ENCODE data around the gene HSD17B12.

HSD17B12 gene

DNA sequence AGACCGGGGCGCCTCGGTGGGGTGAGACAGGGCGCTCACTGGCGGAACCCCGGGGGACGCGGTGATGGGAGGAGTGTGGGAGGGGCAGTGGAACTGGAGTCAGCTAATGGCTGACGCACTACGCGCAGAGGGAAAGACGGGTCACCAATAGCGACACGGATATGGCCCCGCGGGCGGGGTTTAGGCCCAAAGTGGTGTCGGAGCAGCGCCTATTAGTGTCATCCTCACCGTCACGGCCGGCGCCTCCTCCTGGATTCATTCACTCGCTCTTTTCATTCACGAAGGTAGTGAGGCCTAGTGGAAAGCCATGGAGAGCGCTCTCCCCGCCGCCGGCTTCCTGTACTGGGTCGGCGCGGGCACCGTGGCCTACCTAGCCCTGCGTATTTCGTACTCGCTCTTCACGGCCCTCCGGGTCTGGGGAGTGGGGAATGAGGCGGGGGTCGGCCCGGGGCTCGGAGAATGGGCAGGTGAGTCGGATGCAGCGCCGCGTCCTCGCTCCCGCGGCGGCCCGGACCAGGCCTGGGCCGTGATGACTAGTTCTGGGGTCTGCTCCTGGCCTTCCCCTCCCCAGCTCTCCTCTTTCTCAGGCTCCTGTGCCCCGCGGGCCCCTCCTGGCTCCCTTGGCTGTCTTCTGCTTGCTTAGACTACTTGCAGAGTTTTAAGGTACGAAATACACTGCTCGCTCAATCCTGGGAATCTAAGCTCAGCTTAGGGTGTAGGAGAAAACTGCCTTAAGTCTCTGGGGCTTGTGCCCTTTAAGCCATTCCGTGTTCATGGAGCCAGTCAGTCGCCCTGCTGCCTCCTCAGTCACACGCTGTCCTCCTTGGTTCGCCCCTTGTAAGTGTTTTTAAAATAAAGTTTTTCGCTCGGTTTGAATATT, at the start of gene HSD17B12:
Gene HSD17B12, plus strand, starts transcription at position 218 of the 880 bp plus-strand sequence. Its CDS starts 90 bp downstream, at position 308.
- intact Hi-C loops (cut with DNase I; ENCODE audit: low total_unique reads) = loop anchor here (5.0 kb wide), 1 partner anchor 33 kb away; no protein-coding TSS in a partner anchor

GRCh38 chr11:43631732-43632131, 48.8 kb upstream of the HSD17B12 start:
- H3K27me3 ChIP-seq = peaks cover 0 to 48% of the 10 kb centered on the region in 2 donors

More for the DNA sequence above, at the start of gene HSD17B12:
- no peaks in the 10 kb centered on the region for H3K27me3 ChIP-seq
- no peaks in the 10 kb centered on the region for H3K9me3 ChIP-seq
- no peak for TF ChIP-seq CTCF (IDR thresholded peaks at IDR 0.05)
- DNase-seq = peak; percentile 99
- H3K4me1 ChIP-seq = peaks cover 0 to 34% (median 14%) of the 10 kb centered on the region in 4 donors
- peak within 1 kb of the TSS; percentile 67 to 85 for H3K4me3 ChIP-seq
- H3K27ac ChIP-seq = peak within 1 kb of the TSS; percentile 77 to 92
- no peaks in the 10 kb centered on the region for H3K36me3 ChIP-seq

DNA sequence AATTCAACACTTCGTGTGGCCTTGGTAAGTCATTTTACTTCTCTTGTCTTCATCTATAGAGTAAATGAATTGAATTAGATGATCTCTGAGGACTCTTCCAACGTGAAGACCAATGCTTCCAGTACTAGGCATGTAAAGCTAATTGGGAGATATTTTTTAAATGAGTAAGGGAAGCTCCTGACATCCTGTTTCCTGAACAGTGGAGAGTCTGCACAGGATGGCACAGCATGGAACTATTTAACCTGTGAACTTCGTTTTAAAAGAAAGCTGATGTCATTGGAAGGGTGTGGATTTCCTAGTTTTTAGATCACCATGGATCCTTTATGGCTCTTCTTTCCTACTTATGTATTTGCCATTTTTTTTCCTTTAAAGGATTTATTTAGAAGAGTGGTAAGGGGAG, 48.4 kb upstream of the HSD17B12 start:
- TF ChIP-seq CTCF (IDR thresholded peaks at IDR 0.05) = no peak
- no peaks in the 10 kb centered on the region for H3K4me1 ChIP-seq
- H3K27ac ChIP-seq = no peak overlapping the region
- intact Hi-C loops (cut with DNase I; ENCODE audit: low total_unique reads) = no loop called here
- peaks cover 0 to 44% of the 10 kb centered on the region in 2 donors for H3K27me3 ChIP-seq
- no peaks in the 10 kb centered on the region for H3K36me3 ChIP-seq
- H3K9me3 ChIP-seq = no peaks in the 10 kb centered on the region
- DNase-seq = no peak
- no peak overlapping the region for H3K4me3 ChIP-seq

More at GRCh38 chr11:43631732-43632131, 48.8 kb upstream of the HSD17B12 start:
- no peak overlapping the region for H3K4me3 ChIP-seq
- H3K4me1 ChIP-seq = no peaks in the 10 kb centered on the region
- no peaks in the 10 kb centered on the region for H3K36me3 ChIP-seq
- no peak for DNase-seq
- no peak for TF ChIP-seq CTCF (IDR thresholded peaks at IDR 0.05)
- H3K27ac ChIP-seq = no peak overlapping the region
- no peaks in the 10 kb centered on the region for H3K9me3 ChIP-seq
- intact Hi-C loops (cut with DNase I; ENCODE audit: low total_unique reads) = no loop called here

- no peak for DNase-seq
- intact Hi-C loops (cut with DNase I; ENCODE audit: low total_unique reads) = no loop called here
- H3K4me3 ChIP-seq = no peak overlapping the region
- H3K27ac ChIP-seq = no peak overlapping the region
- H3K9me3 ChIP-seq = no peaks in the 10 kb centered on the region
- TF ChIP-seq CTCF (IDR thresholded peaks at IDR 0.05) = no peak
- no peaks in the 10 kb centered on the region for H3K36me3 ChIP-seq
- peaks cover 0 to 3% (median 0%) of the 10 kb centered on the region in 4 donors for H3K4me1 ChIP-seq
- peaks cover 0 to 49% of the 10 kb centered on the region in 2 donors for H3K27me3 ChIP-seq
These were observed 41.8 kb upstream of the HSD17B12 start for GRCh38 chr11:43638717-43639116.

DNA sequence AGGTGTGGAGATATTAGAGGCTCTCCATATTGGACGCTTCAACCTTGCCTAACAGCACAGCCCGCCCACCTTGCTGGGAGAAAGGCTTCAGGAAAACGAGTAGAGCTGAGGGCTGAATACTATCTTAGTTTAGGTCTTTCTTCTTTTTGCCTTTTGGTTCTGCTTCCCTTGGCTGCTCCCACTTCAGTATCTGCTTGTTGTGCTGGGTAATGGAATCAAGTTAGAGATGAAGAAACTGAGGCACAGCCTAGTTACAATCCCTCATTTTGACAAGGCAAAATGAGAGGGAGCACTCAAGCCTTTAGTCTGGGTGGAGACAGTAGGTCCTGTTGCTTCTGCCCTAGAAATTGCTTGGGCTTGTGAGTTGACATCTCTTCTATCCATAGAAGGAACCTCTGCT, 41.3 kb upstream of the HSD17B12 start:
- intact Hi-C loops (cut with DNase I; ENCODE audit: low total_unique reads) = no loop called here
- TF ChIP-seq CTCF (IDR thresholded peaks at IDR 0.05) = no peak
- Histone ChIP-seq H3K27ac (no peak overlapping the region), H3K9me3 (no peaks in the 10 kb centered on the region), H3K4me3 (no peak overlapping the region), H3K27me3 (peaks cover 0 to 47% of the 10 kb centered on the region in 2 donors), H3K36me3 (no peaks in the 10 kb centered on the region), H3K4me1 (peaks cover 0 to 4% (median 0%) of the 10 kb centered on the region in 4 donors)
- DNase-seq = no peak
